ENCODE data around the gene STX7. TPM values are rescaled to one million over a fixed set of nuclear protein-coding genes. Genes with fewer than 3 reads are reported as not detected.
A peak's percentile ranks its signal among the peaks of the same experiment; 100 is the strongest.
"Not testable (repeated sequence)": the region's sequence is repeated elsewhere in the genome, so short reads cannot be mapped to it uniquely, and the experiment has no call there.

The STX7 gene
- total RNA-seq, 2 donors from 2014 or later = 13.5 to 24.6 TPM

DNA sequence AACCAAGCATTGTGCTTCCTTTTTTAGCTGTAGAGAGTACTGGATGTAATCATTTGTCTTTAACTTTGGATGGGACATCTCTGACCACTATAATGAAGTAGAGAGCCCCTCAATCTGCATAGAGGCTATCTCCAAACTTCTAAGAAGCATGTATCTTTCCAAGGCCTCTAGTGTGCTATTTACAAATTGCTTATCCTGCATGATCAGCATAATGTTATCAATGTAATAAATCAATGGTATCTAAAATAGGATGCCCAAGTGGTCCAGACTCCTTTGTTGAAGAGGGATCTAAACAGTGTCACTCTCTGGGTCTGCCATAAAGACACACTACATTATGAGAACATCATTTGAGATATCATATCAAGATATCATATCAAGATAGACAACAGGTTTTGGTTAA lies 31.9 kb upstream of the STX7 start:
- DNase-seq (no peak), ATAC-seq (no peak)
- TF ChIP-seq, protein P1, sequence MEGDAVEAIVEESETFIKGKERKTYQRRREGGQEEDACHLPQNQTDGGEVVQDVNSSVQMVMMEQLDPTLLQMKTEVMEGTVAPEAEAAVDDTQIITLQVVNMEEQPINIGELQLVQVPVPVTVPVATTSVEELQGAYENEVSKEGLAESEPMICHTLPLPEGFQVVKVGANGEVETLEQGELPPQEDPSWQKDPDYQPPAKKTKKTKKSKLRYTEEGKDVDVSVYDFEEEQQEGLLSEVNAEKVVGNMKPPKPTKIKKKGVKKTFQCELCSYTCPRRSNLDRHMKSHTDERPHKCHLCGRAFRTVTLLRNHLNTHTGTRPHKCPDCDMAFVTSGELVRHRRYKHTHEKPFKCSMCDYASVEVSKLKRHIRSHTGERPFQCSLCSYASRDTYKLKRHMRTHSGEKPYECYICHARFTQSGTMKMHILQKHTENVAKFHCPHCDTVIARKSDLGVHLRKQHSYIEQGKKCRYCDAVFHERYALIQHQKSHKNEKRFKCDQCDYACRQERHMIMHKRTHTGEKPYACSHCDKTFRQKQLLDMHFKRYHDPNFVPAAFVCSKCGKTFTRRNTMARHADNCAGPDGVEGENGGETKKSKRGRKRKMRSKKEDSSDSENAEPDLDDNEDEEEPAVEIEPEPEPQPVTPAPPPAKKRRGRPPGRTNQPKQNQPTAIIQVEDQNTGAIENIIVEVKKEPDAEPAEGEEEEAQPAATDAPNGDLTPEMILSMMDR (IDR thresholded peaks at IDR 0.05) = no peak
- TF ChIP-seq POLR2A (IDR thresholded peaks at IDR 0.05) = no peak
- Histone ChIP-seq H3K27ac (no peak overlapping the region), H3K9me3 (no peaks in the 10 kb centered on the region), H3K4me1 (no peaks in the 10 kb centered on the region), H3K36me3 (replicated peaks in 1 of 2; ENCODE audit: insufficient read depth in 1 of 2, low read depth in 2 of 2) (no peaks in the 10 kb centered on the region), H3K27me3 (no peaks in the 10 kb centered on the region), H3K4me3 (no peak overlapping the region)
- intact Hi-C loops (cut with DNase I) = no loop called here

DNA sequence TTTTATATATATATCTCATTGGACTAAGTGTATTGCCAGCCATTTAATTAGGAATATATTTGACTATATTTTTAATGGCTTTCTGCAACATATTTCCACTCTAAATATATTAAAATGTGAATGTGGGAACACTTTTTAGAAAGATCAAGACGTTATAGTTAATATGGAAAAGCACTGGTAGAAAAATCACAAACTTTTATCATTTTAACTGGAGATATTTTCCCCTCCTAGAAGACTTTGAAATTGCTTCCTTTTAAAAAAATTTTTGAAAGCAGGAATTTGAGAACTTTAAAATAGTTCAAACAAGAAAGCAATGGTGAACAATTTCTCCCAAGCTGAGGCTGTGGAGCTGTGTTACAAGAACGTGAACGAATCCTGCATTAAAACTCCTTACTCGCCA lies 25.1 kb upstream of the STX7 start, which contains the start of gene TAAR9:
Gene TAAR9, plus strand, starts transcription at position 301 of the 400 bp plus-strand sequence. Its CDS starts 13 bp downstream, at position 314.
- ATAC-seq (no peak), DNase-seq (no peak)
- Histone ChIP-seq H3K36me3 (replicated peaks in 1 of 2; ENCODE audit: insufficient read depth in 1 of 2, low read depth in 2 of 2) (no peaks in the 10 kb centered on the region), H3K4me1 (no peaks in the 10 kb centered on the region), H3K9me3 (no peaks in the 10 kb centered on the region), H3K4me3 (no peak within 1 kb of the TSS), H3K27ac (no peak within 1 kb of the TSS), H3K27me3 (no peaks in the 10 kb centered on the region)
- TF ChIP-seq, protein P1 (IDR thresholded peaks at IDR 0.05) = no peak
- TF ChIP-seq POLR2A (IDR thresholded peaks at IDR 0.05) = no peak
- 64 to 70% methylated on average over 4 of the region's 4 CpGs for whole genome bisulfite sequencing, 2 donors
- intact Hi-C loops (cut with DNase I) = loop anchor here (10.0 kb wide), 2 partner anchors 127 to 237 kb away; no protein-coding TSS in a partner anchor

DNA sequence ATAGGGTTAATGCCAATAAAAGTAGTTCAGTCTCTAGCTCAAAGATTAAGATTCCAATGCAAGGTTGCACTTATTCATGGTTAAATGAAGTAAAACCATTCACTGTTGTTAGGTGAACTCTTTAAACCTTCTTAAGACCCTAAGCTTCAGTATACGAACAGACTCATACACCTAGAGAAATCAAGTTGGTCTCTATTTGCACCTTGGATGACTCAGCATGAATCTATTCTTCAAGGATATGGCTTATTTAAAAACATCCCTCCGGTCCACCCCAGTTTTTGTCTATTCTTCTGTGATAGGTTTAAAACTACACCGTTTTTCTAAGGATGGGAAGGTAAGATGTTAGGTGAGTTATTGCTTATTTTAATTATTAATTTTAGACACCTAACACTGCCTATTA lies 24.2 kb upstream of the STX7 start:
- ATAC-seq (no peak), DNase-seq (no peak)
- Histone ChIP-seq H3K9me3 (no peaks in the 10 kb centered on the region), H3K4me3 (no peak overlapping the region), H3K4me1 (no peaks in the 10 kb centered on the region), H3K27ac (no peak overlapping the region), H3K27me3 (no peaks in the 10 kb centered on the region), H3K36me3 (replicated peaks in 1 of 2; ENCODE audit: insufficient read depth in 1 of 2, low read depth in 2 of 2) (no peaks in the 10 kb centered on the region)
- no peak for TF ChIP-seq POLR2A (IDR thresholded peaks at IDR 0.05)
- TF ChIP-seq, protein P1 (IDR thresholded peaks at IDR 0.05) = no peak
- 62 to 74% methylated on average over 3 of the region's 3 CpGs for WGBS, 2 donors
- intact Hi-C loops (cut with DNase I) = loop anchor here (10.0 kb wide), 2 partner anchors 128 to 238 kb away; no protein-coding TSS in a partner anchor

DNA sequence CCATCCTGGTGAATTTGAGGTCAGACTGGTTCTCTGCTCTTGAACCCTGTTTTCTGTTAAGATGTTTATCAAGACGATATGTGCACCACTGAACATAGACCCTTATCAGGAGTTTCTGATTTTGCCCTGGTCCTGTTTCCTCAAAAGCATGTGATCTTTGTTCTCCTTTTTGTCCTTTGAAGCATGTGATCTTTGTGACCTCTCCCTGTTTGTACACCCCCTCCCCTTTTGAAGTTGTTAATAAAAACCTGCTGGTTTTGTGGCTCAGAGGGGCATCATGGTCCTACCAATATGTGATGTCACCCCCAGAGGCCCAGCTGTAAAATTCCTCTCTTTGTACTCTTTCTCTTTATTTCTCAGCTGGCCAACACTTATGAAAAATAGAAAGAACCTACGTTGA lies 21.6 kb upstream of the STX7 start:
- intact Hi-C loops (cut with DNase I) = loop anchor here (10.0 kb wide), 2 partner anchors 130 to 240 kb away; no protein-coding TSS in a partner anchor
- not testable (repeated sequence) for H3K4me1 ChIP-seq; H3K9me3 ChIP-seq; H3K4me3 ChIP-seq; DNase-seq; H3K27ac ChIP-seq; H3K36me3 ChIP-seq (replicated peaks in 1 of 2; ENCODE audit: insufficient read depth in 1 of 2, low read depth in 2 of 2); H3K27me3 ChIP-seq; ATAC-seq
- 78 to 79% methylated on average over 2 of the region's 2 CpGs for WGBS, 2 donors

DNA sequence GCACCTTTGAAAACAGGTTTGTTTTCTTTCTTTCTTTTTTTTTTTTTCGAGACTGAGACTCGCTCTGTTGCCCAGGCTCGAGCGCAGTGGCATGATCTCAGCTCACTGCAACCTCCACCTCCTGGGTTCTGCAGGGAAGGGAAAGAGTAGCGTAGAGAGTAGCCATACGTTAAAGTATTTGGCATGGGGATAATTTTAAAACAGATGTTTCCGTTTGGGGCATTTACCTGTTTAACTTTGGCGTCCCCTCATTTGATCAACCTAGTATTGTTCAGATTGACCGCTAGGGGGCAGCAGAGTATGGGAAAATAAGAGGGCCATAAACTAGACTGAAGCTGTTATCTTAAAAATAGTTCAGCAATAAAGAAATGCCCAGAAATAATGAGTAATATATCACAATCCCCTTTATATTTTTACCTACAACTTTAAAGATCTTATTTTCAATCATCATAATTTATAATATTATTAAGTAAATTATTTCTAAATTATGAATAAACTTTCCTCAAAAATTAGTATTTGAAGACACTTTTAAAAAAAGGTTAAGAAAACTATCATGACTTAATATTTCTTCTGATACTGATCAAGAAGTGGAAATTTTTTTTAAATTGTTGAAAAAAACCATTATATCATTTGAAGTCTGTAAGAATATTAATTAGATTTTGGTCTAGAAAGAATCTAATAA lies 17.5 kb upstream of the STX7 start:
- Histone ChIP-seq H3K4me3 (peak overlapping the region in 1 of 2 donors; percentile 3), H3K27ac (no peak overlapping the region), H3K4me1 (no peaks in the 10 kb centered on the region), H3K9me3 (no peaks in the 10 kb centered on the region), H3K27me3 (no peaks in the 10 kb centered on the region), H3K36me3 (replicated peaks in 1 of 2; ENCODE audit: insufficient read depth in 1 of 2, low read depth in 2 of 2) (no peaks in the 10 kb centered on the region)
- peak; percentile 85 for ATAC-seq
- DNase-seq = peak; percentile 61 to 68 (median 64)
- TF ChIP-seq, protein P1 (IDR thresholded peaks at IDR 0.05) = peak; percentile 68 to 81 (median 79)
- no peak for TF ChIP-seq POLR2A (IDR thresholded peaks at IDR 0.05)
- intact Hi-C loops (cut with DNase I) = loop anchor here (10.0 kb wide), 2 partner anchors 134 to 244 kb away; no protein-coding TSS in a partner anchor
- WGBS, 2 donors = 6 to 10% methylated on average over 9 of the region's 9 CpGs
